Kasumi-1 (cell line): ENCODE measurements around the gene MAPRE3.

Experiments used
- DNase-seq, 2 experiments: peaks; one replicate each; lab custom pipeline; 2025; lab: John Stamatoyannopoulos, UW

MAPRE3 gene

GRCh38 chr2:26983746-26984145 is 13.3 kb downstream of the MAPRE3 start:
- no peak for DNase-seq

- no peak for DNase-seq
These were observed 15.4 kb downstream of the MAPRE3 start for GRCh38 chr2:26985807-26986206.

GRCh38 chr2:26986576-26986975 is 16.1 kb downstream of the MAPRE3 start:
- DNase-seq, result no peak

DNA sequence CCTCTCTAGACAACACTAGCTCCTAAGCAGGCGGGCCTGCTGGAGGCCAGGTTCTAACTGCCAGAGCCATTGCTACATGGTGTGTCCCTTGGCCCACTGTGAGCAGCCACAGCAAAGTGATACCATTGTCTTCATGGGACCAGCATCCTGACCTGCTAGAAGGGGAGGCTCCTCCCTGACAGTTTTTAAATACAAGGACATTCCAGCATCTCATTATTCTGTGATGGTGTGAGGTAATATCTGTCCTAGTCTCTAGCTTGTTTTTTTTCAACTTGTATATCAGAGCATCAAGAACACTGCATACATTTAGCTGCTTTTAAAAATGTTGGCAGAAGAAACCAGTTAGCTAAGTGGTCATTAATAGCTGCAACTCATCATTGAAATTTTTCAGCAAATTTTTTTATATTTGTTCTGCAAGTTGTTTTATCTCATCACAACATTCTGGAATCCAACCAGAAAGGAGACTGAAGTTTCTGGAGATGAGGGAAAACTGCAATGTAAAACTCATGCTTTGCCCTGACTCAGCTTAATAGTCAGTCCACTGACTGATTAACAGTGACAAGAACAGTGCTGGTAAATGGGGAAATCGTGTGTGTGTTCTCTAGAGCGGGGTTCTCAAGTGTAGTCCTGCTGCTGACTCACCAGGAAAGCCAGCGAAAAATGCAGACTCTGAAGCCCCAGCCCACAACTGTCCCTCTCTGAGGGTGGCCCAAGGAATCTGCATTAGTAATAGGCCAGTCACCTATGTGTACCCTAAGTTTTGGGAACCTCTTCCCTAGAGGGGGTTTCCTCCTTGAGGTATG is 17.8 kb downstream of the MAPRE3 start:
- DNase-seq, result no peak

GRCh38 chr2:26989156-26989555 is 18.7 kb downstream of the MAPRE3 start:
- DNase-seq, result no peak

DNA sequence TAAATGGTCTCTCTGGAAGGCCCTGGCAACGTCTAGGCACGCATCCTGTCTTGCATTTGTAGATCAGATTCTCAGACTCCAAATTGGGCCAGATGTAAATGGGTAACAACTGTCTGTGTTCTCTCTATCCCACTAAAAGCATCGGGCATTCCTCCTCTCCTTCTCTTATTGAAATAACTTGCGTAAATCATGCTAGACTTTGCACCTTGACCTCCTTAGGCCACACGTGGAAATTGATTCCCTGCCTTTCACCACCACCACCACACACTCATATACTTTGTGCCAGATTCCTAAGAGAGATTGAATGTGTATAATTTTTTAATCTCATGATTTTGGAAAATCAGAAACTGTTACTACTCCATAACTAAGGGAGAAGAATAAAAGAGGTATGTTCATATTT is 21.3 kb downstream of the MAPRE3 start:
- DNase-seq, result no peak

DNA sequence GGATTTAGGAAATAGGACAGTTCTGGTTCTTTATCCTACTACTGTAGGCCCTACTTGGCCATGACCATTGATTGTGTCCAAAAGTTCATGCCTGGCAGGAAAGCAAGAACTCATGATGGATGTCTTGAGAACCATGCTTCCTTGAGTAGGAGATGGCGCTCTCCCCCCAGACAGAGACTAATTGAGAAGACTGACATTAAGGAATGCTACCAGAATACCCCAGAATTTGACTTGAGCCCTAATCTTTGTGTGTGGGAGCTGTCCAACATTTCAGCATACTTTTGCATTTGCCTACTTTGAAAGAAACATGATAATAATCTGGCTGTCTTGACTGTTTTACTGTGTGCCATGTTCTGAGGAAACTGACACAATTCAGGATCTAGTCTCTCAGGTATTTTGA is 23.3 kb downstream of the MAPRE3 start:
- peak; percentile 24 to 39 for DNase-seq

- DNase-seq, result no peak
These were observed 24.5 kb downstream of the MAPRE3 start for GRCh38 chr2:26994983-26995382.

DNA sequence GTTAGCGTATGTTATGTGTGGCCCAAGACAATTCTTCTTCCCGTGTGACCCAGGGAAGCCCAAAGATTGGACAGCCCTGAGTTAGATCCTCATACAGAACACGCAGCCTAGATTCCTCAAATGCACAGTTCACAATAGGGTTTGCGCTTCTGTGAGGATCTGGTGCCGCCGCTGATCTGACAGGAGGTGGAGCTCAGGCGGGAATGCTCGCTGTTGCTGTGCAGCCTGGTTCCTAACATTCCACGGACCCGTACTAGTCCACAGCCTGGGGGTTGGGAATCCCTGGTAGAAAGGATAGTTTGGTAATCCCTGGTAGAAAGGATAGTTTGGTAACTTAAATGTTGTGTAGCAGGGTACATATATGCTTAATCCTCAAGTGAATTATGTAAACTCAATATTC is 27.0 kb downstream of the MAPRE3 start:
- DNase-seq, result no peak

GRCh38 chr2:26998323-26998722 is 27.9 kb downstream of the MAPRE3 start:
- DNase-seq, result no peak

DNA sequence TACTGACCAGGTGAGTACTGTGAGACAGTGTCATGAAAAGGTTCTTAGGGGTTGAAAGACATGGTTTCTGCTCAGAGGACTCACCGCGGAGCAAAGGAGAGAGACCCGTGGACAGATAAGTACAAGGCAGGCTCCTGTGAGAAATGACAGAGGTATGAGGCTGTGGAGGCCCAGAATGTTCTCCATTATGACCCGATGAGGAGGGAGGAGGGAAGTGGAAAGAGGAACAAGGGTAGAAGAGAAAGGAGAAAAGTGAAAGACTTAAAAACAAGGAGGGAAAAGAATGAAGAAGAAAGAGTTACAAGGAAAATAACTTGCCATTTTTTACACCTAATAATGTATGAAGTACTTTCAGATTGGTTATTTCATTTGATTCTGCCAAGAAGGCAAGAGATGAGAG is 29.8 kb downstream of the MAPRE3 start:
- no peak for DNase-seq

GRCh38 chr2:27000995-27001394 is 30.6 kb downstream of the MAPRE3 start:
- no peak for DNase-seq

- DNase-seq, result no peak
These were observed 31.5 kb downstream of the MAPRE3 start for GRCh38 chr2:27001950-27002349.

- no peak for DNase-seq
These were observed 32.6 kb downstream of the MAPRE3 start for GRCh38 chr2:27003007-27003406.

DNA sequence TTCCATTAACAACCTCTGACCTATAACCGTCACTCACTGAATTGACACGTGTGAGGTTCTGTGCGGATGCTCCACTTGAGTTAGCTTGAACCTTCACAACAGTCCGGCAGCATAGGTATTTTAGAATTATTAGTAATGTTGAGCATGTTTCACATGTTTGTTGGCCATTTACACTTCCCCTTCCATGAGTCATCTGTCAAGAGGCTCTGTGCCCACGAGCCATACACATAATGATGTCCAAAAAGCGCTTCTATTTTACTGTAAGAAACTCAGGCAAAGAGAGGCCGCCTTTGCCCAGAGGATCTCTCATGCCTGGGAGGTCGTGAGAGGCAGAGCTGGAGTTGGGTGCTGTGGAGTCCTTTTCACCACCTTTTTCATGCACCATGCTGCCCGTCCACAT is 33.4 kb downstream of the MAPRE3 start:
- DNase-seq, result no peak

DNA sequence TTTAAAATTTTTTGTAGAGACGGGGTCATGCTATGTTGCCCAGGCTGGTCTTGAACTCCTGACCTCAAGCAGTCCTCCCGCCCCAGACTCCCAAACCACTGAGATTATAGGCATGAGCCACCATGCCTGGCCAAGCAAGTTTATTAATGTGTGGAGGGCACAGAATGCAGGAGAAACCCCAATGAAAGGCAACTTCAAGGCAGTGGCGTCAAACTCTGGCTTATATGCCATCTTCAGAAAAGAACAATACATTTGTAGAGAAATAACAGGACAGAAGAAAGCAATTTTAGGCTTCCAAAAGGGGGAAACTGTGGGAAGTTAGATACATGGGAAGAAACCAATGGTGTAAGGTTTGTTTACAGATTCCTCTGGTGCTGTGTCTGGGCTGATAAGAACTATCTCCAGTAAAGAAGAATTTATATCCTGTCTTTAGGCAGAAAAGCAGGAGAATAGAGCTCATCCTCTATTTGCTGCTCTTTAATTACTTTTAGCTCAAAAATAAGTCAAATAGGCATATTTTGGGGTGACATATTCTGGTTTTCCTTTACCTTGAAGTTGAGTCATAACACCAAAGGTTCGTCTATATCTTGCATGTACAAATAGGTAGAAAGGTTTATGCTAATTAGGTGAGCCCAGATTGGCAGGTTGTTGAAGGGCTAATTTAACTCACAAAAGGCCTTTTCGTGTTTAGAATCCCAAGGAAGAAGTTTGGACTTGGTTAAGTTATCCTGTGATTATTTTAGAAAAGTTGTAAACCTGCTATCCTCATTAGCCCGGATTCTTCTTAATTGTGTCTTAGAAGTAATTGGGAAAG is 36.4 kb downstream of the MAPRE3 start:
- no peak for DNase-seq

GRCh38 chr2:27007416-27008374 is 37.3 kb downstream of the MAPRE3 start:
- DNase-seq, result no peak

GRCh38 chr2:27008678-27009077 is 38.2 kb downstream of the MAPRE3 start:
- DNase-seq, result no peak

DNA sequence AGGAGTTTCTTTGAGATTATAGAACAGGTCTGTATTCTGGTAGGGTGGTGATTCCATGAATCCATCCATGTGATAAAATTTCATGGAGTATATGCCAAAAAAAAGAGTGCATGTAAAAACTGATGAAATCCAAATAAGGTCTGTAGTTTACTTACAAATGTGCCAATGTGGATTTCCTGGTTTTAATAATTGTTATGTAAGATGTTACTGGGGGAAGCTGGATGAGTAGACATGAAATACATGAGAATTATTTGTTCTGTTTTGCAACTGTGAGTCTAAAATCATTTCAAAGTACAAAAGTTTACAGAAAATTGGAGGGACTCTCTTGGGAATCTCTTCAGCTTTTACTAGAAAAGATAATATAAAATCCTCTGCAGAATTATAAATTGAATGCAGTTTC is 38.6 kb downstream of the MAPRE3 start:
- DNase-seq, result no peak

DNA sequence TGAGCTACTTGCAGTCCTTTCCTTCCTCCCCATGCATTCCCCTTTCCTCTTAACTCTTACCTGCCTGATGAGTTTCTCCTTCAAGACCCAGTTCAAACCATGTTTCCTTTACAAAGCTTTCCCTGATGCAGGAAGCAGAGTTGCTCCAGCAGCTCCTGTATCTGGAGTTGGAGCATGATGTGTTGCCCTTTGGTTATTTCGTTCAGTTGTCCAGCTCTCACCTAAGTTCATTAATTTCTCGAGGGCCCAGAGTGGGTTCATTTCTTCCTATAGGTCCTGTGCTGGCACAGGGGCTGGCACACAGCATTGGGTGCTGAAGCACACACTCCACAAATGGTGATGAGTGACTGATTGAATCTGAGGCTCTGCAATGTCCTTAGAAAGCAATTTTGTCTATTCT is 39.3 kb downstream of the MAPRE3 start:
- no peak for DNase-seq

DNA sequence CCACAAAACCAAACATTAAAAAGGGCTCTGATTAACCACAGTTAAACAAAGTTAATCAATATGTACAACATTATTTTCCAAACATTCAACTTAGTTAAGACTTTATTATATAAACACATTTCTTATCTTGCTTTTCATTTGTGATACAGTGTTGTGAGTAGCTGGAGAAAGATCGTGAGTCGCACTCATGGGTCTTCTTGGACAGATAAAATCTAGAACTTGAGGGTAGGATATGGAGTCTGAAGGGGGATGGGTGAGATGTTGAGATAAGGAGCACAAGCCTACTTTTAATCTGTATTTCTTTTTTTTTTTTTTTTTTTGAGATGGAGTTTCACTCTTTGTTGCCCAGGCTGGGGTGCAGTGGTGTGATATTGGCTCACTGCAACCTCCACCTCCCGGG is 39.7 kb downstream of the MAPRE3 start:
- DNase-seq, result no peak

GRCh38 chr2:27013738-27014137 is 43.3 kb downstream of the MAPRE3 start:
- no peak for DNase-seq
